Stimulated activated CD4-positive, alpha-beta T cell treated with anti-CD3 and anti-CD28 coated beads, Interleukin-4, amount 100 ng/mL, for 1 hour (primary cell): ENCODE results near the gene WFDC5.

Experiments used
- DNase-seq: peaks from one replicate; pipeline ENCODE4 v3.0.0-alpha.2; 2020

Gene WFDC5

DNA sequence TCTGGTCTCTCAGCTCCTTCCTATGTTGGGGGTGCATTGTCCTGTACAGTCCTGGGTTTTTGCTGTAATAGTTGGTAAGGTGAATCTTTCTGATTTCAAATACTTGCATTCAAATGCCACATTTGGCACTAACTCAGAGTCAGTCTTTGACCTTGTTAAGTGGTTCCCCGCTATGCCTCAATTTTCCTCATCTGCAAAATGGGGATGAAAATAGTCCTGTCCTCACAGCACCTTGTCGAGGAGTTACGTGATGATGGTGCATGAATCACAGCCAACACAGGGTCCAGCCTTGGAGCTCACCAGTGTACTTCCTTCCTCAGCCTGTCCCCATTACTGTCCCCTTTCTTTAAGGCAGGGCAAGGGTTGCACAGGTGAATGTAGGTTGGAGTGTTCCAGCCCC lies 1.1 kb downstream of the WFDC5 start:
- DNase-seq = no peak

GRCh38 chr20:45112754-45113153 lies 2.2 kb downstream of the WFDC5 start:
- DNase-seq = no peak

GRCh38 chr20:45111799-45112471 lies 3.0 kb downstream of the WFDC5 start:
- no peak for DNase-seq

GRCh38 chr20:45111285-45111684 lies 3.7 kb downstream of the WFDC5 start:
- no peak for DNase-seq

- DNase-seq = no peak
Observed at GRCh38 chr20:45110301-45110700, 4.7 kb downstream of the WFDC5 start.

DNA sequence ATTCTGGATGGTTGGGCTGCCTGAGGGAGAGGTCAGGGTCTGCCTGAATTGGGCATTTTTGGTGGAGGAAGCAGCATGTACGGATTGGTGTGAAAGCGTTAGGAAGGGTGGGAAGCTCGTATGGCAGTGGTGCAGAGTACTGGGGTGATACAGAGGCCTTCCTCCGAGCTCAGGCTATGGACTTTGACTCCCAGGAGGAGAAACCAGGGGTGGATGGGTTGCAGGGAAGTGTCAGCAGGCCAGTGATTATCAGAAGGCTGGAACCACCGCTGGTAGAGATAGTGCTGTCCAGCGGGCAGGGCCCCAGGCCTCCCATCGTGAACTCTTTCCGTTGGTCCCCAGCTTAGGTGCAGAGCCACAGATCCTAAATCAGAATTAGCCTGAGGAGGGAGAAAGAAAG lies 5.3 kb downstream of the WFDC5 start:
- no peak for DNase-seq

- DNase-seq = no peak
Observed at GRCh38 chr20:45105317-45105716, 9.7 kb downstream of the WFDC5 start.

DNA sequence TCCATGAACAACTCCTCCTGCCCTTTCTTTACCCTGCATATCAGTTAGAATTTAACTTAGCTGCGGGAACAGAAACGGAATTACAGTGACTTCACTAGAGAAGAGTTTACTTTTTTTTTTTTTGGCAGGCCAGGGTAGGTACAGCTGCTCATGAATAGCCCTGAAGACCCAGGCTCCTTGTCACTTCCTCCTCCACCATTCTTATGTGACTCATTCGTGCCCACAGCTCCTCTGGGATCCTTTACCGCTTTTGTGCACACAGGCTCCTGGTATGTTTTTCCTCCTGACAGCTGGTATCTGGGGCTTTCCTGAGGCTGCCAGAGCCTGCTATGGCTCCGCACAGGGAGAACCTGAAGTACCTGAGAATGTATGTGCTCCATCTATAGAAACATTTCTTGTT lies 10.2 kb downstream of the WFDC5 start:
- DNase-seq = no peak

DNA sequence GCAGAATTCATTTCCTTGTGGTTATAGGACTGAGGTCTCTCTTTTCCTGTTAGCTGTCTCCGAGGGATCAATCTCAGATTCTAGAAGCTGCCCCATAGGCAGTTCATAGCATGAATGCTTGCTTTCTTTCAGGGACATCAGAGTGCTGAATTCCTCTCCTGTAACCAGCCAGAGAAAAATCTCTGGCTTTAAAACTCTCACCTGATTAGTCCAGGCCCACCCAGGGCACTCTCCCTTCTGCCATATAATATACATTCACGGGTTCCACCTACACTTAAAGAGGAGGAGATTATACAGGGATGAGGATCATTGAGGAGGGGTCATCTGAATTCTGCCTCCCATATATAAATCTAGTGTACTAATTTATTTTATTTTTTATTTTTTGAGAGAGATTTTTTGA lies 11.9 kb downstream of the WFDC5 start:
- DNase-seq = no peak

DNA sequence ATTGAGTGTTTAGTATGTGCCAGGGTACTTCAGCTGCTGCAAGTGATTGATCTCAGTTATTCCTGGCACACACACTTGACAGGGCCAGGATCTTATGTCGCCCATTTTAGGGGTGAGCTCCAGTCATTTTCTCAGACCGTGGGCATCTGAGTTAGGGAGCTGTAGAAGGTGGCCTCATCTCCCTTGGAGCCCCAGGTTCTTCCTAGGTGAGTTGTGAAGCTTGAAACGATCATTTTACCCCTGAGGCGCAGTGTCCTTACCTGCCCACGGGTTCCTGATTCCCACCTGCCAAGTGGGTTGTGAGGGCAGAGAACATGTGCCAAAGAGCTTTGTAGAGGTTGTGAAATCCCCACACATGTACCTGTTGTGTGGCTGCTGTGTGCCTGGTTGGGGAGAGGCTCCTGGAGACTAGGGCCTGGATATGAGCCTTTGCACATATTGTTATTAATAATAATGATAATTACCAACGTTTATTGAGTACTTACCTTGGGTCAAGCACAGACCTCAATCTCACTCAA lies 13.6 kb downstream of the WFDC5 start:
- DNase-seq = no peak

- no peak for DNase-seq
Observed at GRCh38 chr20:45100563-45101245, 14.3 kb downstream of the WFDC5 start, which contains the start of gene KCNS1. KCNS1 (minus strand) TSS chr20:45101127; CDS start chr20:45099236, 1,891 bp downstream.

DNA sequence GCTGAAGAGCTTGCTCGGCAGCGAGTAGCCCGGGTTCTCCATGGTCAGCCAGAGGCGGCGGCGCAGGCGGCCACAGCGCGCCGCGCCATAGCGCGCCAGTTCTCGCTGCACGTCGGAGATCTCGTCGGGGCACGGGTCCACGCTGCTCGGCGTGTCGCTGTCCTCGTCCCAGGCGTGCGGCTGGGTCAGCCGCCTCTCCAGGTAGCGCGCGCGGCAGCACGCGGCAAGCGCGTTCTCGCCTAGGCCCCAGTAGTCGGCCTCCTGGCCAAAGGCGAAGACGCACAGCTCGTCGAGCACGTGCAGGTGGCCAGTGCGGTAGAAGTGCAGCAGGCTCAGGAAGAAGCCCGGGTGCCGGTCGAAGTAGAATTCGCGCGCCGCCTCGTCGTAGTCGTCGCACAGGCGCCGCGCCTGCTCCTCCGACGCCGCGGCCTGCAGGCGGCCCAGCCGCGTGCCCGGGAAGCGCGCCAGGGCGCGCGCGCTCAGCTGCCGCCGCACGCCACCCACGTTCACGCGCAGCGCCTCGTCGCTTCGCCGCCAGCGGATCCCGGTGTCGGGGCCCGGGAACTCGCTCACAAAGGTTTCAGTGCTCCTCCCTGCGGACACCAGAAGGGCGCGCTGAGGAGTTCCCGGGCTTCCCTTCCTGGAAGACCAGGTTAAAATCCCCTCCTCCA lies 16.7 kb downstream of the WFDC5 start:
- DNase-seq = no peak

DNA sequence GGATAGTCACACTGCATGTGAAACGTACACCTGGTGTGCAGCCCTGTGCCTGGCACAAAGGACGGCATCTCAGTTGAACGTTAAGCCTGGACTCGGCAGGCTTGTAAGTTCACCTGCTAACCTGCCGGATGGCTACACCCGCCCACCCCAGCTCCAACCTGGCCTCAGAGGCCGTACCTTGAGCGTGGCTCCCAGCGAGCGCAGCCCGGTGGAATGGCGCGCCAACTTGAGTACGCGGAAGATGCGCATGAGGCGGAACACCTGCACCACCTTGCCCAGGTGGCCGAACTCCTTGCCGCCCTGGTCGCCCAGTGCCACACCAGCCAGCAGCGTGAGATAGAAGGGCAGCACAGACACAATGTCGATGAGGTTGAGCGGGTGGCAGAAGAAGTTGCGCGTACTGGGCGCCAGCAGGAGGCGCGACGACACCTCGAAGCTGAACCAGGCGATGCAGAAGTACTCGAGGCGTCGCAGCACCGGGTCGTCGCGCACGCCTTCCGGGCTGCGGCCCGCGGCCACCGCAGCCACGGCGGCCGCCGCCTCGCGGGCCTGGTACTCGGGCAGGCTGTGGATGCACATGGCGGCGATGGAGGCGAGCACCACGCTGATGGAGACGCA lies 17.4 kb downstream of the WFDC5 start:
- peak; percentile 48 for DNase-seq

- no peak for DNase-seq
Observed at GRCh38 chr20:45096781-45097180, 18.2 kb downstream of the WFDC5 start.

- DNase-seq = peak; percentile 42
Observed at GRCh38 chr20:45095805-45096238, 19.2 kb downstream of the WFDC5 start.

DNA sequence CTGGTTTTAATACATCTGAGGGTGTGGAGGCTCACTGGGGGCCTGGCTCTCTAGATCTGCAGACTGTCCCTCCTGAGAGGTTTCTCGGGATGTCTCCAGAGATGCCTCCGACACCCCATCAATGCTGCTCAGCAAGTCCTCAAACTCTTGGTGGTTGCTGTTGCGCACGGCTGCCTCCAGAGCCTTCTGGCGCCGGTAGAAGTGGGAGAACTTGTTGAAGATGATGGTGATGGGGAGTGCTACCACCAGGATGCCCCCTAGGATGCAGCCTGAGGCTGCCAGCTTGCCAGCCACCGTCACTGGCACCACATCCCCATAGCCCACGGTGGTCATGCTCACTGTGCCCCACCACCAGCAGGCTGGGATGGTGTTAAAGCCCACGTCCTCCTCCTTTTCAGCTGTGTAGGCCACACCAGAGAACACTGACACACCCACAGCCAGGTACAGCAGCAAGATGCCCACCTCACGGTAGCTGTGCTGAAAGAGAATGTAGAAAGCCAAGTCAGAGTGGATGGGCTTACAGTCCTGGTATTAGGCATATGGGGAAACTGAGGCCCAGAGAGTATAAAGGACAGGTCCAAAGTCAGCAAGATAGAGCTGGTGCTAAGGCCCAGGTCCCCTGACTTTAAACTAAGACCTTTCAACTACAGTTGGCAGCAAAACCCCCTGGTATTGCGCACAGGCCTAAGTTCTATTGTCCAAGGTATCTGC lies 20.0 kb downstream of the WFDC5 start:
- DNase-seq = no peak

- no peak for DNase-seq
Observed at GRCh38 chr20:45094201-45094600, 20.8 kb downstream of the WFDC5 start.

GRCh38 chr20:45092898-45093297 lies 22.1 kb downstream of the WFDC5 start:
- no peak for DNase-seq

- DNase-seq = no peak
Observed at GRCh38 chr20:45091366-45091765, 23.6 kb downstream of the WFDC5 start.

- no peak for DNase-seq
Observed at GRCh38 chr20:45090481-45090880, 24.5 kb downstream of the WFDC5 start.

- no peak for DNase-seq
Observed at GRCh38 chr20:45088247-45088646, 26.7 kb downstream of the WFDC5 start.

GRCh38 chr20:45087814-45088213 lies 27.2 kb downstream of the WFDC5 start:
- DNase-seq = no peak
